HepG2 (cell line): ENCODE results near the gene NRL. TPM values are rescaled to one million over a fixed set of nuclear protein-coding genes. Genes with fewer than 3 reads are reported as not detected.
A peak's percentile ranks its signal among the peaks of the same experiment; 100 is the strongest.

ENCODE experiments used
- AGO1 ChIP-seq: fragments of 200-400 bp; formaldehyde crosslinking; IDR thresholded peaks from 2 replicates; pipeline ENCODE4 v1.6.1; 2017; ENCODE audit warnings: mild to moderate bottlenecking, low read depth, low read length, moderate library complexity; ENCODE audit not compliant: poor library complexity, severe bottlenecking
- CREB1 ChIP-seq, 2 experiments: fragments of 450-650 bp in 1 of 2; IDR thresholded peaks; 2 replicates each; pipeline ENCODE4 v1.6.1; 2016 to 2017; ENCODE audit warnings: control low read depth in 1 of 2, mild to moderate bottlenecking in 1 of 2, missing compliant biosample characterization in 1 of 2, missing genetic modification characterization in 1 of 2
- EEA1 ChIP-seq: sonication (generic); formaldehyde crosslinking; IDR thresholded peaks from 2 replicates; pipeline ENCODE4 v1.5.1; 2020; ENCODE audit warnings: mild to moderate bottlenecking, missing genetic modification reagents, borderline replicate concordance
- MAFF ChIP-seq: IDR thresholded peaks from 2 replicates; pipeline ENCODE4 v1.6.1; 2011; ENCODE audit warnings: low read depth, low read length, improper control_type of control experiment
- MIXL1 ChIP-seq: IDR thresholded peaks from 2 replicates; pipeline ENCODE4 v1.6.1; 2016
- SALL2 ChIP-seq: sonication (generic); formaldehyde crosslinking; IDR thresholded peaks from 2 replicates; pipeline ENCODE4 v1.8.1; 2023; ENCODE audit warnings: mild to moderate bottlenecking, missing genetic modification reagents, inconsistent platforms
- XRCC5 ChIP-seq: fragments of 200-400 bp; formaldehyde crosslinking; optimal IDR thresholded peaks from 2 replicates; pipeline ENCODE3; 2017; ENCODE audit warnings: mild to moderate bottlenecking, low read length
- ZFY ChIP-seq: sonication (generic); formaldehyde crosslinking; IDR thresholded peaks from 2 replicates; pipeline ENCODE4 v1.4.0; 2020; ENCODE audit warnings: missing genetic modification reagents
- ZNF616 ChIP-seq: sonication (generic); formaldehyde crosslinking; IDR thresholded peaks from 2 replicates; pipeline ENCODE4 v1.5.0; 2020; ENCODE audit warnings: low read depth, mild to moderate bottlenecking, missing genetic modification reagents
- ZNF775 ChIP-seq: sonication (generic); formaldehyde crosslinking; IDR thresholded peaks from 2 replicates; pipeline ENCODE4 v1.4.0; 2020; ENCODE audit warnings: missing genetic modification reagents, mild to moderate bottlenecking, moderate library complexity, borderline replicate concordance
- ZNF83 ChIP-seq: sonication (generic); formaldehyde crosslinking; IDR thresholded peaks from 2 replicates; pipeline ENCODE4 v1.4.0; 2020; ENCODE audit warnings: missing genetic modification reagents, mild to moderate bottlenecking, borderline replicate concordance
- polyA plus RNA-seq, 8 experiments: library from polyadenylated mRNA; depleted of rRNA in 3 of 8; stranded (reverse) in 7 of 8; unstranded in 1 of 8; fragments of >200 nt; fragmentation: Illumina TruSeq in 4 of 8; extraction: Trizol in 4 of 8; gene quantifications; 2 replicates each; pipeline versions ENCODE4 v1.2.1 to v1.2.3, GENCODE V29; 2011 to 2016; ENCODE audit warnings: low read depth in 4 of 8, missing spikeins in 1 of 8, mixed read lengths in 1 of 8; ENCODE audit not compliant: insufficient read depth in 1 of 8
- total RNA-seq, 5 experiments: library from RNA; depleted of rRNA; stranded (reverse); fragments of >200 nt; fragmentation: Illumina TruSeq; extraction: Trizol; gene quantifications; 2 replicates each; pipeline ENCODE4 v1.2.3, GENCODE V29; 2016; ENCODE audit warnings: low read depth in 1 of 5
- TF ChIP-seq, protein P1 (sequence below): fragments of 450-650 bp; IDR thresholded peaks from 2 replicates; pipeline ENCODE4 v1.6.1; 2017; ENCODE audit warnings: mild to moderate bottlenecking
- TF ChIP-seq, protein P2 (sequence below): sonication (generic); formaldehyde crosslinking; IDR thresholded peaks from 2 replicates; pipeline ENCODE4 v1.4.0; 2020; ENCODE audit warnings: mild to moderate bottlenecking, low read depth, missing genetic modification reagents
- TF ChIP-seq, protein P3 (sequence below), 2 experiments: IDR thresholded peaks; 2 replicates each; pipeline ENCODE4 v1.6.1; 2011 to 2012; ENCODE audit warnings: low read length in 2 of 2, borderline replicate concordance in 1 of 2, low read depth in 1 of 2, mild to moderate bottlenecking in 1 of 2, moderate library complexity in 1 of 2
- TF ChIP-seq, protein P4 (sequence below): sonication (generic); formaldehyde crosslinking; IDR thresholded peaks from 2 replicates; pipeline ENCODE4 v1.5.0; 2020; ENCODE audit warnings: mild to moderate bottlenecking, missing genetic modification reagents
- TF ChIP-seq, protein P5 (sequence below): sonication (generic); formaldehyde crosslinking; IDR thresholded peaks from 2 replicates; pipeline ENCODE4 v1.9.0; 2021; ENCODE audit warnings: missing genetic modification reagents, borderline replicate concordance

NRL gene
- total and polyA plus RNA-seq, 2 of the 13 experiments (the other 11 are each of a cell fraction or from before 2014, with no cell fraction given) = 2.5 to 4.7 TPM

DNA sequence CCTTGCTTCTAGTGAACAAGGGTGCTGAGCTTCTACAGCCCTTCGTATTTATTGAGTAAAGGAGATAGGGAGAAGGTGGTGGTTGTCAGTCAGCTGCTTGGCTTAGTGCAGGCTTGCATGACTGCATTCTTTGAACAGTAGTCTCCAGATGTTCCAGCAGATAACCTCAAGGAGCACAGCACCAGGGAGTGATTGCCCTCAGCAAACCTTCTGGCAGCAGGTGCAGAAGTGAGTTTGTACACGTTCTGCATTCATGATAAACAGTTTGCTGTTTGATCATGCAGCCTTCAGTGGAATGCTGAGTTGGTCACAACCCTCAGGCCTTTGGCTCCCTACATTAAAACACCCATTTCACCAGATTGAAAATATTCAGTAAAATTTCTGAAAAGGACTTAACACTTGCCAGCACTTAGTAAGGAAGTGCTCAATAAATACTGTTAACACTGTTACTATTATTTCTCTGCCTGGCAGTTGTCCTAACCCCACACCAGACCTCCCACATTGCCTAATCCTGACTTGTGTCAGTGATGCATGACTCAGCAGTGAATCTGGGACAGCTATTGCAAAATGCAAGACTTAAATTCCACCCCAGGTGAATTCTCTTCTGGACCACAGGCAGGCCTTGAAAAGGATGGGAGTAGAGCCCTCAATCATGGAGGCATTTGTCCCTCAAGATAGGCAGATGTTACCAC is 81.9 kb downstream of the NRL start (continued):
- TF ChIP-seq, protein P1, sequence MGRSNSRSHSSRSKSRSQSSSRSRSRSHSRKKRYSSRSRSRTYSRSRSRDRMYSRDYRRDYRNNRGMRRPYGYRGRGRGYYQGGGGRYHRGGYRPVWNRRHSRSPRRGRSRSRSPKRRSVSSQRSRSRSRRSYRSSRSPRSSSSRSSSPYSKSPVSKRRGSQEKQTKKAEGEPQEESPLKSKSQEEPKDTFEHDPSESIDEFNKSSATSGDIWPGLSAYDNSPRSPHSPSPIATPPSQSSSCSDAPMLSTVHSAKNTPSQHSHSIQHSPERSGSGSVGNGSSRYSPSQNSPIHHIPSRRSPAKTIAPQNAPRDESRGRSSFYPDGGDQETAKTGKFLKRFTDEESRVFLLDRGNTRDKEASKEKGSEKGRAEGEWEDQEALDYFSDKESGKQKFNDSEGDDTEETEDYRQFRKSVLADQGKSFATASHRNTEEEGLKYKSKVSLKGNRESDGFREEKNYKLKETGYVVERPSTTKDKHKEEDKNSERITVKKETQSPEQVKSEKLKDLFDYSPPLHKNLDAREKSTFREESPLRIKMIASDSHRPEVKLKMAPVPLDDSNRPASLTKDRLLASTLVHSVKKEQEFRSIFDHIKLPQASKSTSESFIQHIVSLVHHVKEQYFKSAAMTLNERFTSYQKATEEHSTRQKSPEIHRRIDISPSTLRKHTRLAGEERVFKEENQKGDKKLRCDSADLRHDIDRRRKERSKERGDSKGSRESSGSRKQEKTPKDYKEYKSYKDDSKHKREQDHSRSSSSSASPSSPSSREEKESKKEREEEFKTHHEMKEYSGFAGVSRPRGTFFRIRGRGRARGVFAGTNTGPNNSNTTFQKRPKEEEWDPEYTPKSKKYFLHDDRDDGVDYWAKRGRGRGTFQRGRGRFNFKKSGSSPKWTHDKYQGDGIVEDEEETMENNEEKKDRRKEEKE = no peak
- TF ChIP-seq MAFF (peak; percentile 91), ZNF616 (CRISPR knock-in tag) (no peak), ZFY (CRISPR knock-in tag) (peak; percentile 19; the same call in 1 of the 2 replicates), CREB1 (IDR thresholded peaks at IDR 0.05) (no peak), CREB1 (CRISPR knock-in tag; IDR thresholded peaks at IDR 0.05) (no peak), MIXL1 (CRISPR knock-in tag) (peak; percentile 56; the same call in 1 of the 2 replicates), AGO1 (no peak), SALL2 (CRISPR knock-in tag) (no peak), ZNF775 (CRISPR knock-in tag) (no peak), XRCC5 (no peak), ZNF83 (CRISPR knock-in tag) (no peak), EEA1 (CRISPR knock-in tag) (no peak)
- TF ChIP-seq, protein P2, sequence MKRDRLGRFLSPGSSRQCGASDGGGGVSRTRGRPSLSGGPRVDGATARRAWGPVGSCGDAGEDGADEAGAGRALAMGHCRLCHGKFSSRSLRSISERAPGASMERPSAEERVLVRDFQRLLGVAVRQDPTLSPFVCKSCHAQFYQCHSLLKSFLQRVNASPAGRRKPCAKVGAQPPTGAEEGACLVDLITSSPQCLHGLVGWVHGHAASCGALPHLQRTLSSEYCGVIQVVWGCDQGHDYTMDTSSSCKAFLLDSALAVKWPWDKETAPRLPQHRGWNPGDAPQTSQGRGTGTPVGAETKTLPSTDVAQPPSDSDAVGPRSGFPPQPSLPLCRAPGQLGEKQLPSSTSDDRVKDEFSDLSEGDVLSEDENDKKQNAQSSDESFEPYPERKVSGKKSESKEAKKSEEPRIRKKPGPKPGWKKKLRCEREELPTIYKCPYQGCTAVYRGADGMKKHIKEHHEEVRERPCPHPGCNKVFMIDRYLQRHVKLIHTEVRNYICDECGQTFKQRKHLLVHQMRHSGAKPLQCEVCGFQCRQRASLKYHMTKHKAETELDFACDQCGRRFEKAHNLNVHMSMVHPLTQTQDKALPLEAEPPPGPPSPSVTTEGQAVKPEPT (CRISPR knock-in tag) = no peak
- TF ChIP-seq, protein P3, sequence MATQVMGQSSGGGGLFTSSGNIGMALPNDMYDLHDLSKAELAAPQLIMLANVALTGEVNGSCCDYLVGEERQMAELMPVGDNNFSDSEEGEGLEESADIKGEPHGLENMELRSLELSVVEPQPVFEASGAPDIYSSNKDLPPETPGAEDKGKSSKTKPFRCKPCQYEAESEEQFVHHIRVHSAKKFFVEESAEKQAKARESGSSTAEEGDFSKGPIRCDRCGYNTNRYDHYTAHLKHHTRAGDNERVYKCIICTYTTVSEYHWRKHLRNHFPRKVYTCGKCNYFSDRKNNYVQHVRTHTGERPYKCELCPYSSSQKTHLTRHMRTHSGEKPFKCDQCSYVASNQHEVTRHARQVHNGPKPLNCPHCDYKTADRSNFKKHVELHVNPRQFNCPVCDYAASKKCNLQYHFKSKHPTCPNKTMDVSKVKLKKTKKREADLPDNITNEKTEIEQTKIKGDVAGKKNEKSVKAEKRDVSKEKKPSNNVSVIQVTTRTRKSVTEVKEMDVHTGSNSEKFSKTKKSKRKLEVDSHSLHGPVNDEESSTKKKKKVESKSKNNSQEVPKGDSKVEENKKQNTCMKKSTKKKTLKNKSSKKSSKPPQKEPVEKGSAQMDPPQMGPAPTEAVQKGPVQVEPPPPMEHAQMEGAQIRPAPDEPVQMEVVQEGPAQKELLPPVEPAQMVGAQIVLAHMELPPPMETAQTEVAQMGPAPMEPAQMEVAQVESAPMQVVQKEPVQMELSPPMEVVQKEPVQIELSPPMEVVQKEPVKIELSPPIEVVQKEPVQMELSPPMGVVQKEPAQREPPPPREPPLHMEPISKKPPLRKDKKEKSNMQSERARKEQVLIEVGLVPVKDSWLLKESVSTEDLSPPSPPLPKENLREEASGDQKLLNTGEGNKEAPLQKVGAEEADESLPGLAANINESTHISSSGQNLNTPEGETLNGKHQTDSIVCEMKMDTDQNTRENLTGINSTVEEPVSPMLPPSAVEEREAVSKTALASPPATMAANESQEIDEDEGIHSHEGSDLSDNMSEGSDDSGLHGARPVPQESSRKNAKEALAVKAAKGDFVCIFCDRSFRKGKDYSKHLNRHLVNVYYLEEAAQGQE (IDR thresholded peaks at IDR 0.05; ENCODE audit: borderline replicate concordance in 1 of 2, low read depth in 1 of 2, low read length in 2 of 2) = no peak
- TF ChIP-seq, protein P4, sequence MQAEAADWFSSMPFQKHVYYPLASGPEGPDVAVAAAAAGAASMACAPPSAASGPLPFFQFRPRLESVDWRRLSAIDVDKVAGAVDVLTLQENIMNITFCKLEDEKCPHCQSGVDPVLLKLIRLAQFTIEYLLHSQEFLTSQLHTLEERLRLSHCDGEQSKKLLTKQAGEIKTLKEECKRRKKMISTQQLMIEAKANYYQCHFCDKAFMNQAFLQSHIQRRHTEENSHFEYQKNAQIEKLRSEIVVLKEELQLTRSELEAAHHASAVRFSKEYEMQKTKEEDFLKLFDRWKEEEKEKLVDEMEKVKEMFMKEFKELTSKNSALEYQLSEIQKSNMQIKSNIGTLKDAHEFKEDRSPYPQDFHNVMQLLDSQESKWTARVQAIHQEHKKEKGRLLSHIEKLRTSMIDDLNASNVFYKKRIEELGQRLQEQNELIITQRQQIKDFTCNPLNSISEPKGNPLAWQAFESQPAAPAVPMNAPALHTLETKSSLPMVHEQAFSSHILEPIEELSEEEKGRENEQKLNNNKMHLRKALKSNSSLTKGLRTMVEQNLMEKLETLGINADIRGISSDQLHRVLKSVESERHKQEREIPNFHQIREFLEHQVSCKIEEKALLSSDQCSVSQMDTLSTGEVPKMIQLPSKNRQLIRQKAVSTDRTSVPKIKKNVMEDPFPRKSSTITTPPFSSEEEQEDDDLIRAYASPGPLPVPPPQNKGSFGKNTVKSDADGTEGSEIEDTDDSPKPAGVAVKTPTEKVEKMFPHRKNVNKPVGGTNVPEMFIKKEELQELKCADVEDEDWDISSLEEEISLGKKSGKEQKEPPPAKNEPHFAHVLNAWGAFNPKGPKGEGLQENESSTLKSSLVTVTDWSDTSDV (CRISPR knock-in tag) = no peak
- TF ChIP-seq, protein P5, sequence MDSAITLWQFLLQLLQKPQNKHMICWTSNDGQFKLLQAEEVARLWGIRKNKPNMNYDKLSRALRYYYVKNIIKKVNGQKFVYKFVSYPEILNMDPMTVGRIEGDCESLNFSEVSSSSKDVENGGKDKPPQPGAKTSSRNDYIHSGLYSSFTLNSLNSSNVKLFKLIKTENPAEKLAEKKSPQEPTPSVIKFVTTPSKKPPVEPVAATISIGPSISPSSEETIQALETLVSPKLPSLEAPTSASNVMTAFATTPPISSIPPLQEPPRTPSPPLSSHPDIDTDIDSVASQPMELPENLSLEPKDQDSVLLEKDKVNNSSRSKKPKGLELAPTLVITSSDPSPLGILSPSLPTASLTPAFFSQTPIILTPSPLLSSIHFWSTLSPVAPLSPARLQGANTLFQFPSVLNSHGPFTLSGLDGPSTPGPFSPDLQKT (CRISPR knock-in tag) = no peak
